ENCODE data around the gene MEIKIN.

MEIKIN gene

DNA sequence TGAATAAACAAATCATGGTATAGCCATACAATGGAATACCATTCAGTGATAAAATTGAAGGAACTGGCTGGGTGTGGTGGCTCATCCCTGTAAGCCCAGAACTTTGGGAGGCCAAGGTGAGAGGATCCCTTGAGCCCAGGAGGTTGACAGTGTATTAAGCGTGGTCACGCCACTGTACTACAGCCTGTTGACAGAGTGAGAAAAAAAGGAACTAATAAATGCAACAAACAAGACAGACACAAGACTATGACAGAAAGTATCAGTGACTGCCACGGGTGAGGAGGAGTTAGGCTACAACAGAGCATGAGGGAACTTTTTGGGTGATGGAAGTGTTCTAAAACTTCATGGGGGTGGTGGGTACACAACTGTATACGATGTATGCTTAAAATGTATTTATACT is 150.9 kb downstream of the MEIKIN start:
- peak overlapping the region; percentile 89 for H3K4me3 ChIP-seq (ENCODE audit: low read length)
- no peak for DNase-seq (ENCODE audit: low read depth)
- TF ChIP-seq, protein P1, sequence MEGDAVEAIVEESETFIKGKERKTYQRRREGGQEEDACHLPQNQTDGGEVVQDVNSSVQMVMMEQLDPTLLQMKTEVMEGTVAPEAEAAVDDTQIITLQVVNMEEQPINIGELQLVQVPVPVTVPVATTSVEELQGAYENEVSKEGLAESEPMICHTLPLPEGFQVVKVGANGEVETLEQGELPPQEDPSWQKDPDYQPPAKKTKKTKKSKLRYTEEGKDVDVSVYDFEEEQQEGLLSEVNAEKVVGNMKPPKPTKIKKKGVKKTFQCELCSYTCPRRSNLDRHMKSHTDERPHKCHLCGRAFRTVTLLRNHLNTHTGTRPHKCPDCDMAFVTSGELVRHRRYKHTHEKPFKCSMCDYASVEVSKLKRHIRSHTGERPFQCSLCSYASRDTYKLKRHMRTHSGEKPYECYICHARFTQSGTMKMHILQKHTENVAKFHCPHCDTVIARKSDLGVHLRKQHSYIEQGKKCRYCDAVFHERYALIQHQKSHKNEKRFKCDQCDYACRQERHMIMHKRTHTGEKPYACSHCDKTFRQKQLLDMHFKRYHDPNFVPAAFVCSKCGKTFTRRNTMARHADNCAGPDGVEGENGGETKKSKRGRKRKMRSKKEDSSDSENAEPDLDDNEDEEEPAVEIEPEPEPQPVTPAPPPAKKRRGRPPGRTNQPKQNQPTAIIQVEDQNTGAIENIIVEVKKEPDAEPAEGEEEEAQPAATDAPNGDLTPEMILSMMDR (conservative IDR thresholded peaks at IDR 0.05; ENCODE audit: low read length), result no peak

DNA sequence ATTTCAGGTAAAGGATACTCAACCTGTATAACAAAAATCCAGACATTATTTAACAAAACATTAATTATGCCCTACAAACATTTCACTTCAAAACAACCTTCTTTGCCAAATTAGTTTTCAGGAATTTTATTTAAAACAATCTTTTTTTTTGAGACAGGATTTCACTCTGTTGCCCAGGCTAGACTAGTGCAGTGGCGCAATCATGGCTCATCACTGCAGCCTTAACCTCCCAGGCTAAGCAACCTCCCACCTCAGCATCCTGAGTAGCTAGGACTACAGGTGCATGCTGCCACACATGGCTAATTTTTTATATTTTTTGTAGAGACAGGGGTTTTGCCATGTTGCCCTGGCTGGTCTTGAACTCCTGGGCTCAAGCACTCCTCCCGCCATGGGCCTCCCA is 152.6 kb downstream of the MEIKIN start:
- TF ChIP-seq, protein P1 (conservative IDR thresholded peaks at IDR 0.05; ENCODE audit: low read length), result no peak
- no peak for DNase-seq (ENCODE audit: low read depth)
- no peak overlapping the region for H3K4me3 ChIP-seq (ENCODE audit: low read length)

DNA sequence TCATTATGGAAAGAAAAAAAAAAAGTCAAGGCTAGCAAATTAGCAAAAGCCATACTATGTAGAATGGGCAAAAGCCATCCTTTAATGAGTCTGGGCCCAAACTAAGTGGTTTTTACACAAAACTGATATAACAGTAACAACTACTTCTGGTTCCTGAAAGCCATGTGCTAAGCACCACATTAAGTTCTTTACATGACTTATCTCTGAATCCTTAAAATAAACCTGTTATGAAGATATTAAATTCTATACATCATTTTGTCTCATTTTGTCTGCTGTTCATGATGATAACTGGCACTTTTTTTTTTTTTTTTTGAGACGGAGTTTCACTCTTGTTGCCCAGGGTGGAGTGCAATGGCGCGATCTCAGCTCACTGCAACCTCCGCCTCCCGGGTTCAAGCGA is 153.6 kb downstream of the MEIKIN start:
- TF ChIP-seq, protein P1 (conservative IDR thresholded peaks at IDR 0.05; ENCODE audit: low read length), result no peak
- no peak overlapping the region for H3K4me3 ChIP-seq (ENCODE audit: low read length)
- no peak for DNase-seq (ENCODE audit: low read depth)

DNA sequence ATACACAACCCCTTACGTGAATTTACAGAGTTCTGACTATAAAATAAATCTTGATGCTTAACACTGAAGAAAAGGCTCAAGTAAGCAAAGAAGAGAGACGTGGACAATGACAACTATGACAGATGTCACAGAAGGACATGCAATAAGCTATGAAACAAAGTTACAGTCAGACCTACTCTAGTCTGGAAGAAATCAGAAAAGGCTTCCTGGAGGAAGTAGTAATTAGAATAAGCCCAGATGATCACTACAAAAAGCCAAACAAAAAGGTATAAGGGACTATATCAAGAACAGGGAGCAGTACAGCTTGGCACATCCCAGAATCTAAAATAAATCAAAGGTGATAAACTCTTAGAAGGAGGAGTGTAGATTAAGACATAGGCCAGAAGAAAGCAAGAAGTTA is 154.9 kb downstream of the MEIKIN start:
- DNase-seq (ENCODE audit: low read depth), result no peak
- TF ChIP-seq, protein P1 (conservative IDR thresholded peaks at IDR 0.05; ENCODE audit: low read length), result no peak
- no peak overlapping the region for H3K4me3 ChIP-seq (ENCODE audit: low read length)

DNA sequence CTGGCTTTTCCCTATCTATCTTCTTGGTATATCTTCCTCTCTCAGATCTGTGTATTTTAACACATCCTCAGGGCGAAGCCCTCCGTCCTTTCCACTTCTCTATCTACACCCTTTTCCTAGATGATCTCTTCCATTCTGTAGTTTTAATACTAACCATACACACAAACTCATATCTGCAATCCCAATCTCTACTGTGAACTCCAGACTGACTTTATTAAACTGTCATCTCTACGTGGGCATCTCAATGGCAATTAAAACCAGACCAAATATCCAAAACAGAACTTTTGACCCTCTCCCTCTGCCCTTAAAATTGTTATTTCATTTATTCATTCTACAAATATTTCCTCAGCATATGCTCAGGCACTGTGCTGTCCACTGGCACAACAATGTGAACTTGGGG is 155.7 kb downstream of the MEIKIN start:
- TF ChIP-seq, protein P1 (conservative IDR thresholded peaks at IDR 0.05; ENCODE audit: low read length), result no peak
- no peak for DNase-seq (ENCODE audit: low read depth)
- H3K4me3 ChIP-seq (ENCODE audit: low read length), result no peak overlapping the region

DNA sequence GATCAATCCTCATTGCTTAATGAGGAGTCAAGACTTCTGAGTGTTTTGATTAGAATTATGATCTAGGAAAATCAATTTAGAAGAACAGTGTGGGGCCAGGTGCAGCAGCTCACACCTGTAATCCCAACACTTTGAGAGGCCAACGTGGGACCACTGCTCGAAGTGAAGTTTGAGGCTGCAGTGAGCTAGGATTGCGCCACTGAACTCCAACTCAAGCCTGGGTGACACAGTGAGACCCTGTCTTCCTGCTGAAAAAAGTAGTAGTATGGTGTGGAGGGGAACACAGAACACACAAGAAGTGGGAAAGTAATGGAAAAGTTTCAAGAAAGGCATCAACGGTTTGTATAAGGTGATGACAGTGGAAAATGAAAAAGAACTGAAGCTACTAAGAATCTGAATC is 157.7 kb downstream of the MEIKIN start:
- TF ChIP-seq, protein P1 (conservative IDR thresholded peaks at IDR 0.05; ENCODE audit: low read length), result no peak
- no peak for DNase-seq (ENCODE audit: low read depth)
- no peak overlapping the region for H3K4me3 ChIP-seq (ENCODE audit: low read length)

DNA sequence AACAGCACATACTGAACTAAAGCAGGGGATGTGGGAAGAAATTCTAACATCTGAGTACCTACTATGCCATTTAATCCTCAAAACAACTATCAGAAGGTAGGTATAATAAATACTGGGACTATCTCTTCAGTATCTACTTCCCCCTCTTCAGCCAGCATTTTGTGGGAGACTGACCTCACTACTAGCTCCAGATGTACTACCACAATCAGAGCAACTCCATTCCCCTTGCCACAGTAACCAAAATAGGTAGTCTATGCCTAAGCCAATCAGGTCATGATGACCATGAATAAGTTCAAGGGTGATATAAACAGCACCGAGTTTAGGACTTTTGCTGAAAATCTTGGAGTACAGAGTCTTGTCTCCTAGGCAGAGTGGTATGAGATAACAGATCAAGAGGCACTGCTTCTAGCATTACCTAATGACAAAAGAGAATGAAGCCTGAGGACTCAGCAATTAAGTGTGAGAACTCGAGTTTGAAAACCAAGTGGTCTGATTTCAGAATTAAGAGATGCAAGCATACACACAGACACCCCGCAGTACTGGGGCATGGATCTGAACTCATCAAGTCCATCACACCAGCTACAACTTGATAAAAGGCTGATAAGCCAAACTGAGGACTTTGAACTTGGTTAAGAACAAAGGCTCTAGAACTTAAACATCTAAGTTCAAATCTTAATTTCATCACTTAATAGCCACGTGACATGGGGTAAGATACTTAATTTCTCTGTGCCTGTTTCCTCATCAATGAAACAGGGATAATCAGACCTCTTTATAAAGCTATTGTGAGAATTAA is 158.4 kb downstream of the MEIKIN start:
- TF ChIP-seq, protein P1 (conservative IDR thresholded peaks at IDR 0.05; ENCODE audit: low read length), result no peak
- DNase-seq (ENCODE audit: low read depth), result no peak
- H3K4me3 ChIP-seq (ENCODE audit: low read length), result no peak overlapping the region
